ENCODE measurements around the gene COX15.
"Not testable (repeated sequence)": the region's sequence is repeated elsewhere in the genome, so short reads cannot be mapped to it uniquely, and the experiment has no call there.

COX15 gene

GRCh38 chr10:99732033-99732842 is at the start of gene COX15, which contains the start of gene CUTC:
TSS of gene COX15 (minus strand) at chr10:99732127. CDS start at chr10:99732049, 78 bp downstream.
TSS of gene CUTC (plus strand) at chr10:99732234. CDS start at chr10:99732349, 115 bp downstream.
- peak; percentile 99 for DNase-seq (ENCODE audit: low read depth, low spot score)

- peak; percentile 29 for DNase-seq (ENCODE audit: low read depth, low spot score)
These were observed 47.4 kb upstream of the COX15 start for GRCh38 chr10:99779335-99779734.

GRCh38 chr10:99777918-99778714 is 46.2 kb upstream of the COX15 start:
- DNase-seq (ENCODE audit: low read depth, low spot score), result no peak

- DNase-seq (ENCODE audit: low read depth, low spot score), result peak; percentile 59
These were observed 43.9 kb upstream of the COX15 start for GRCh38 chr10:99775850-99776249.

- no peak for DNase-seq (ENCODE audit: low read depth, low spot score)
These were observed 38.6 kb upstream of the COX15 start for GRCh38 chr10:99770408-99771045.

GRCh38 chr10:99769706-99770105 is 37.8 kb upstream of the COX15 start:
- no peak for DNase-seq (ENCODE audit: low read depth, low spot score)

- no peak for DNase-seq (ENCODE audit: low read depth, low spot score)
These were observed 36.6 kb upstream of the COX15 start for GRCh38 chr10:99768556-99768955.

GRCh38 chr10:99767901-99768300 is 36.0 kb upstream of the COX15 start:
- no peak for DNase-seq (ENCODE audit: low read depth, low spot score)

- no peak for DNase-seq (ENCODE audit: low read depth, low spot score)
These were observed 34.4 kb upstream of the COX15 start for GRCh38 chr10:99766302-99766681.

GRCh38 chr10:99765672-99766301 is 33.9 kb upstream of the COX15 start:
- DNase-seq (ENCODE audit: low read depth, low spot score), result no peak

- DNase-seq (ENCODE audit: low read depth, low spot score), result peak; percentile 20
These were observed 29.4 kb upstream of the COX15 start for GRCh38 chr10:99761365-99761764.

- DNase-seq (ENCODE audit: low read depth, low spot score), result no peak
These were observed 28.4 kb upstream of the COX15 start for GRCh38 chr10:99760321-99760720.

GRCh38 chr10:99758211-99758891 is 26.4 kb upstream of the COX15 start:
- no peak for DNase-seq (ENCODE audit: low read depth, low spot score)

- DNase-seq (ENCODE audit: low read depth, low spot score), result no peak
These were observed 24.2 kb upstream of the COX15 start for GRCh38 chr10:99756159-99756558.

GRCh38 chr10:99754670-99755069 is 22.7 kb upstream of the COX15 start:
- DNase-seq (ENCODE audit: low read depth, low spot score), result no peak

GRCh38 chr10:99750641-99751040 is 18.7 kb upstream of the COX15 start:
- DNase-seq (ENCODE audit: low read depth, low spot score), result no peak

GRCh38 chr10:99748823-99749451 is 17.0 kb upstream of the COX15 start:
- DNase-seq (ENCODE audit: low read depth, low spot score), result no peak

- DNase-seq (ENCODE audit: low read depth, low spot score), result not testable (repeated sequence)
These were observed 14.2 kb upstream of the COX15 start for GRCh38 chr10:99746166-99746565.

- no peak for DNase-seq (ENCODE audit: low read depth, low spot score)
These were observed 11.9 kb upstream of the COX15 start for GRCh38 chr10:99743841-99744240.

GRCh38 chr10:99742701-99743100 is 10.8 kb upstream of the COX15 start:
- no peak for DNase-seq (ENCODE audit: low read depth, low spot score)

GRCh38 chr10:99742254-99742653 is 10.3 kb upstream of the COX15 start:
- peak; percentile 6 for DNase-seq (ENCODE audit: low read depth, low spot score)
